A673 (cell line): ENCODE data around the gene HECTD4. TPM values are rescaled to one million over a fixed set of nuclear protein-coding genes. Genes with fewer than 3 reads are reported as not detected.

Source experiments
- BruUV-seq: library from RNA; stranded (reverse); fragments of 400-500 nt; replicated peaks from 2 replicates; lab custom pipeline; 2021; lab: Mats Ljungman, UMichigan
- CTCF ChIA-PET: fragments of 300-600 bp; sonication (Branson Sonifier 250); formaldehyde crosslinking; loops from one replicate; lab custom pipeline; 2022; ENCODE audit warnings: antibody characterized with exemption; lab: Charles Lee
- POLR2A ChIA-PET: fragments of 300-600 bp; sonication (Branson Sonifier 250); formaldehyde crosslinking; loops from one replicate; lab custom pipeline; 2022; ENCODE audit warnings: antibody characterized with exemption; ENCODE audit not compliant: low non-redundant PET; lab: Charles Lee
- DNase-seq: peaks from one replicate; pipeline ENCODE4 v3.0.0-alpha.2; 2015; ENCODE audit warnings: low spot score
- H3K27ac ChIP-seq: fragments of 200-600 bp; sonication (generic); 2 replicates; pipeline ENCODE4 v1.5.1; 2016; ENCODE audit warnings: mixed run types, low read depth, mild to moderate bottlenecking, mixed read lengths, antibody characterized with exemption, low read length; ENCODE audit not compliant: poor library complexity, severe bottlenecking
- H3K27me3 ChIP-seq: fragments of 200-600 bp; sonication (generic); replicated peaks from 2 replicates; pipeline ENCODE4 v1.6.1; 2017; ENCODE audit warnings: mixed run types, low read depth, mild to moderate bottlenecking, mixed read lengths, antibody characterized with exemption, low read length; ENCODE audit not compliant: insufficient read depth, poor library complexity
- H3K36me3 ChIP-seq: fragments of 200-600 bp; sonication (generic); 2 replicates; pipeline ENCODE4 v1.6.1; 2016; ENCODE audit warnings: mixed run types, mild to moderate bottlenecking, mixed read lengths, antibody characterized with exemption, low read length; ENCODE audit not compliant: insufficient read depth, poor library complexity, severe bottlenecking
- H3K4me1 ChIP-seq: fragments of 200-600 bp; sonication (generic); 2 replicates; pipeline ENCODE4 v1.6.1; 2017; ENCODE audit warnings: mixed run types, mild to moderate bottlenecking, mixed read lengths, antibody characterized with exemption, low read length; ENCODE audit not compliant: insufficient read depth, poor library complexity, severe bottlenecking
- H3K4me3 ChIP-seq: fragments of 200-600 bp; sonication (generic); 2 replicates; pipeline ENCODE4 v1.5.1; 2016; ENCODE audit warnings: low read depth, mixed run types, mild to moderate bottlenecking, mixed read lengths, low read length; ENCODE audit not compliant: poor library complexity, severe bottlenecking
- H3K9me3 ChIP-seq: fragments of 200-600 bp; sonication (generic); 2 replicates; pipeline ENCODE4 v1.6.1; 2016; ENCODE audit warnings: mixed run types, low read depth, mild to moderate bottlenecking, mixed read lengths, antibody characterized with exemption, low read length; ENCODE audit not compliant: poor library complexity, severe bottlenecking
- EZH2 ChIP-seq: fragments of 200-600 bp; sonication (generic); IDR thresholded peaks from 2 replicates; pipeline ENCODE4 v1.6.1; 2017; ENCODE audit warnings: borderline replicate concordance, low read depth, mild to moderate bottlenecking, mixed read lengths, antibody characterized with exemption, low read length; ENCODE audit not compliant: poor library complexity, severe bottlenecking
- intact Hi-C: fragments of 100-400 bp; cut with micrococcal nuclease; formaldehyde crosslinking; loops from one replicate; pipeline ENCODE4 v1.10.0; 2022; ENCODE audit not compliant: unreplicated experiment
- total RNA-seq: library from RNA; stranded (reverse); gene quantifications from 2 replicates; pipeline ENCODE4 v1.2.3, GENCODE V29; 2021
- TF ChIP-seq, protein P1 (sequence below): fragments of 300-800, 200-600 bp; sonication (generic); conservative IDR thresholded peaks from 2 replicates; pipeline ENCODE4 v1.5.1; 2017; ENCODE audit warnings: low read depth, mild to moderate bottlenecking, antibody characterized with exemption, low read length, moderate library complexity, mixed read lengths

The HECTD4 gene
- total RNA-seq, 1 experiment from 2014 or later = 52.1 TPM

DNA sequence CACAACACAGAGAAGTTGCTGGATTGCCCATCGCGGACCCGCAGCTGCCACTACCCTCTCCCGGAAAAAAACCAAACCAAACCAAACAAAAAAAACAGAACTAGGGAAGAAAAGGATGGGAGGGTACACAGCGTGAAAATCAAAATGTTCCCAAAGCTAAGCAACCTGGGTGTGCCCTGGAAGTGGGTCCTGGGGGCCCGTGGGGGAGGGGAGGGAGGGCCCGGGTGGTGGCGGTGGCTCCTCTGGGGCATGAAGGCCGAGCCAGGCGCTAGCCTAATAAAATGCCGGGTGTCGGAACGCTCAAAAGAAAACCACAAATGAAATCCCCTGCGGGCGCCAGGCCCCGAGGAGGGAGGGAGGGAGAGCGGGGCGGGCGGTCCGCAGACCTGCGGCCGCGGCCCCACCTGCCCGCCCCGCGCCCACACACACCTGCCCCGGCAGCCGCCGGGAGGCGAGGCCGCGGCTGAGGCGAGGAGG, 787 bp downstream of the HECTD4 start:
- Histone ChIP-seq H3K9me3 (no peaks in the 10 kb centered on the region), H3K27me3 (no peaks in the 10 kb centered on the region), H3K4me1 (peaks cover 6% of the 10 kb centered on the region), H3K27ac (peak overlapping the region; percentile 84), H3K36me3 (no peaks in the 10 kb centered on the region), H3K4me3 (peak overlapping the region; percentile 98)
- TF ChIP-seq EZH2 = no peak
- TF ChIP-seq, protein P1, sequence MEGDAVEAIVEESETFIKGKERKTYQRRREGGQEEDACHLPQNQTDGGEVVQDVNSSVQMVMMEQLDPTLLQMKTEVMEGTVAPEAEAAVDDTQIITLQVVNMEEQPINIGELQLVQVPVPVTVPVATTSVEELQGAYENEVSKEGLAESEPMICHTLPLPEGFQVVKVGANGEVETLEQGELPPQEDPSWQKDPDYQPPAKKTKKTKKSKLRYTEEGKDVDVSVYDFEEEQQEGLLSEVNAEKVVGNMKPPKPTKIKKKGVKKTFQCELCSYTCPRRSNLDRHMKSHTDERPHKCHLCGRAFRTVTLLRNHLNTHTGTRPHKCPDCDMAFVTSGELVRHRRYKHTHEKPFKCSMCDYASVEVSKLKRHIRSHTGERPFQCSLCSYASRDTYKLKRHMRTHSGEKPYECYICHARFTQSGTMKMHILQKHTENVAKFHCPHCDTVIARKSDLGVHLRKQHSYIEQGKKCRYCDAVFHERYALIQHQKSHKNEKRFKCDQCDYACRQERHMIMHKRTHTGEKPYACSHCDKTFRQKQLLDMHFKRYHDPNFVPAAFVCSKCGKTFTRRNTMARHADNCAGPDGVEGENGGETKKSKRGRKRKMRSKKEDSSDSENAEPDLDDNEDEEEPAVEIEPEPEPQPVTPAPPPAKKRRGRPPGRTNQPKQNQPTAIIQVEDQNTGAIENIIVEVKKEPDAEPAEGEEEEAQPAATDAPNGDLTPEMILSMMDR = no peak
- BruUV-seq = no TSS peak
- intact Hi-C loops = loop anchor here (5.0 to 10.0 kb wide), 3 partner anchors 87 to 367 kb away; partner anchors contain the start of genes ERP29, NAA25 and TMEM116
- CTCF ChIA-PET = no interaction called here
- DNase-seq = peak; percentile 34
- POLR2A ChIA-PET = no interaction called here

DNA sequence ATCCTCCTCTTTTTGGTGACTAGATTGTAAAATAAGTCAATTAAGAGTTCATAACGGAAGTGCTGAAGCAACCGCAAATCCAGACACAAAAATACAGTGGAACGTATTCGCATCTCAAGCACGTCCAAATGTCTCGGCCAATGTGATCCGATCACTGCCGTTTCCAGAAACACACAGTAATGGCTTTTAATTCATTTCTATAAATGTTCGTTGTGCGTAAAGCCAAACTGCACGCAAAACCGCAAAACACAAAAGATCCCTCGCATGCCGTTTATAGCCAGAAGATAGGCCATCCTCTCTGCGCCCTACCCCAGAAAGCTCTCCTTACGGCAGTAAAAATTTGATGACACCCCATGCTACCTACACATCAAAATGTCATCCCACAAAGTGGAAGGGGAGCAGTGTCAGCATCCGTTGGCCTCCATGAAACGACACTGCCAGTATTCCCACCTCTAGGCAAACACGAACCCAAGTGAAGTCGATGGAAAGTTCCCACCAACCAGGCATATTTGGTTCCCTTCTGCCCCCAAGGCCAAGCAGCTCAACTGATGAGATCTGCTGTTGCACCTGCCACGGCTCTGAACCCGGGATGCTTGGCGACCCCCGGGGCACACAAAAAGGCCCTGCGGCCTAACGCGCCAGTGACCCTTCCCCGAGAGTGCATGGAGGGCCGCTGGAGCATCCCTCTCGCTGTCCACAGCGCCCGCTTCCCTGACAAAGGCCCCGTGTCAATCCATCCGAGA, 1.4 kb downstream of the HECTD4 start:
- POLR2A ChIA-PET = no interaction called here
- peak; percentile 43 for DNase-seq
- Histone ChIP-seq H3K36me3 (no peaks in the 10 kb centered on the region), H3K27ac (peak overlapping the region; percentile 84), H3K4me1 (peaks cover under 1% of the 10 kb centered on the region), H3K9me3 (no peaks in the 10 kb centered on the region), H3K4me3 (peak overlapping the region; percentile 98), H3K27me3 (no peaks in the 10 kb centered on the region)
- BruUV-seq = no TSS peak
- TF ChIP-seq, protein P1 = no peak
- TF ChIP-seq EZH2 = no peak
- intact Hi-C loops = loop anchor here (5.0 to 10.0 kb wide), 3 partner anchors 86 to 366 kb away; partner anchors contain the start of genes ERP29, NAA25 and TMEM116
- CTCF ChIA-PET = no interaction called here

DNA sequence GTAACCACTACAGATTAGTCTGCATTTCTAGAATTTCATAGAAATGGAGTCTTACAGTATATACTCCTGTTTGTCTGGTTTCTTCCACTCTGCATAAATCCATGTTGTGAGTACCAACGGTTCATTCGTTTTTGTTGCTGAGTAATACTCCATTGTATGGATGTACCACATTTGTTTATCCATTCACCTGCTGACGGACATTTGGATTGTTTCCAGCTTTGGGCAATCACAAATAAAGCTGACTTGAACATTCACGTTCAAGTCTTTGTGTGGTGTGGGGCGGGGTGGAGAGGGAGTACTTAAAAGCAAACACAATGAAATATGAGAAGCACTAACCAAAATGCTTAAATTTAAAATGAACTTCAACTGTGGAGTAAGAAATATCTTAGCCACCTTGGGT, 7.1 kb downstream of the HECTD4 start:
- ChIA-PET CTCF (no interaction called here), POLR2A (interaction anchor here (0.8 kb wide), 1 partner anchor 9 kb away, joined by 4 read pairs; no protein-coding TSS in a partner anchor)
- H3K4me1 ChIP-seq = no peaks in the 10 kb centered on the region
- no TSS peak for BruUV-seq
- no peaks in the 10 kb centered on the region for H3K36me3 ChIP-seq
- H3K27me3 ChIP-seq = no peaks in the 10 kb centered on the region
- H3K27ac ChIP-seq = no peak overlapping the region
- no peaks in the 10 kb centered on the region for H3K9me3 ChIP-seq
- TF ChIP-seq EZH2 = no peak
- TF ChIP-seq, protein P1 = no peak
- H3K4me3 ChIP-seq = no peak overlapping the region
- intact Hi-C loops = loop anchor here (5.0 kb wide), 1 partner anchor 43 kb away; no protein-coding TSS in a partner anchor
- no peak for DNase-seq
